Right lobe of liver (tissue), 4 donors: ENCODE measurements around the gene HDAC10.

ENCODE experiments used
- POLR2A ChIP-seq: fragments of 450-650 bp; IDR thresholded peaks from one replicate; pipeline ENCODE4 v1.6.1; 2017; ENCODE audit warnings: antibody characterized with exemption, mild to moderate bottlenecking
- TF ChIP-seq, protein P1 (sequence below), 4 donors: fragments of 200-600 bp in 3 of 4; fragments of 450-650 bp in 1 of 4; IDR thresholded peaks; one replicate each; pipeline versions ENCODE4 v1.5.1 to v1.8.0; 2016 to 2022; ENCODE audit warnings: antibody characterized with exemption in 4 of 4, mild to moderate bottlenecking in 2 of 4
- donor health status: DM: no; HTN: no; CAD: no.
- donor health status: DM: no; HTN: no; CAD: no.
- donor health status: DM: no; HTN: yes; CAD: no.

DNA sequence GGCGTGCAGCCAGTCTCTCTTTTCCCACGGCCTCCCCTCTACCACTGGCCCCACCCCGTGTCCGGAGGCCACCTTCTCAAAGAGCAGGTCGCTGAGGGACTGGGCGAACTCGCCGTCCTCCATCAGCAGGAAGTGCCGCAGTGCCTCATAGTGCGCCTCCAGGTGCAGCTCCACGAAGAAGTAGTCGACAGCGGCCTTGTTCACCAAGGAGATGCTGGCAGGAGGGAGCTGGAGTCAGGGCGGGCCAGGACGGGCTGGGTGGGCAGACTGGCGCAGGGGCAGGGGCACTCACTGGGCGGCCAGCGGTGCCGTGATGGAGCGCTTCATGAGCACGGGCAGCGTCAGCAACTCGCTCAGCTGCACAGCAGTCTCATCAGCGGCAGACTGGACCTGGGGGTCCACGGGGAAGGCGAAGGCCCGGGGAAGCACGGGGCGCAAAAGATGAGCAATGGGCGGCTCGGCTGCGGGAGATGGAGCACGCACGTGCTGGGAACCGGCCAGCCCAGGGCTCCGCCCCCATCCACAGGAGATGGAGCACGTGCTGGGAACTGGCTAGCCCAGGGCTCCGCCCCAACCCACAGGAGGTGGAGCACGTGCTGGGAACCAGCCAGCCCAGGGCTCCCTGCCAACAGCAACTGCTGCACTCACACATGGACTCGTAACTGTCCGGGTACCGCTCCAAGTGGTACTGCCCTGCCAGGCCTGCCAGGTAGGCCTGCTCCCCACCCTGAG, 31.9 kb downstream of the HDAC10 start:
- no peak for TF ChIP-seq POLR2A
- TF ChIP-seq, protein P1, sequence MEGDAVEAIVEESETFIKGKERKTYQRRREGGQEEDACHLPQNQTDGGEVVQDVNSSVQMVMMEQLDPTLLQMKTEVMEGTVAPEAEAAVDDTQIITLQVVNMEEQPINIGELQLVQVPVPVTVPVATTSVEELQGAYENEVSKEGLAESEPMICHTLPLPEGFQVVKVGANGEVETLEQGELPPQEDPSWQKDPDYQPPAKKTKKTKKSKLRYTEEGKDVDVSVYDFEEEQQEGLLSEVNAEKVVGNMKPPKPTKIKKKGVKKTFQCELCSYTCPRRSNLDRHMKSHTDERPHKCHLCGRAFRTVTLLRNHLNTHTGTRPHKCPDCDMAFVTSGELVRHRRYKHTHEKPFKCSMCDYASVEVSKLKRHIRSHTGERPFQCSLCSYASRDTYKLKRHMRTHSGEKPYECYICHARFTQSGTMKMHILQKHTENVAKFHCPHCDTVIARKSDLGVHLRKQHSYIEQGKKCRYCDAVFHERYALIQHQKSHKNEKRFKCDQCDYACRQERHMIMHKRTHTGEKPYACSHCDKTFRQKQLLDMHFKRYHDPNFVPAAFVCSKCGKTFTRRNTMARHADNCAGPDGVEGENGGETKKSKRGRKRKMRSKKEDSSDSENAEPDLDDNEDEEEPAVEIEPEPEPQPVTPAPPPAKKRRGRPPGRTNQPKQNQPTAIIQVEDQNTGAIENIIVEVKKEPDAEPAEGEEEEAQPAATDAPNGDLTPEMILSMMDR (IDR thresholded peaks at IDR 0.05) = no peak
